Endodermal cell (in vitro differentiated cells): ENCODE results near the gene HTRA2. TPM values are rescaled to one million over a fixed set of nuclear protein-coding genes. Genes with fewer than 3 reads are reported as not detected.

Experiments used
- DNase-seq: peaks from one replicate; pipeline ENCODE4 v3.0.0-alpha.2; 2017
- H3K27ac ChIP-seq: 2 replicates; pipeline ENCODE4 v1.5.1; 2013; ENCODE audit warnings: mild to moderate bottlenecking, low read depth, low read length, moderate library complexity
- H3K27me3 ChIP-seq: 2 replicates; pipeline ENCODE4 v1.6.1; 2013; ENCODE audit warnings: mild to moderate bottlenecking, low read length, moderate library complexity; ENCODE audit not compliant: insufficient read depth, control insufficient read depth, poor library complexity, severe bottlenecking
- H3K36me3 ChIP-seq: 2 replicates; pipeline ENCODE4 v1.7.0; 2013; ENCODE audit warnings: mild to moderate bottlenecking, low read length, moderate library complexity; ENCODE audit not compliant: control insufficient read depth, insufficient read depth
- H3K4me1 ChIP-seq: one replicate; pipeline ENCODE4 v1.7.0; 2013; ENCODE audit warnings: low read length; ENCODE audit not compliant: control insufficient read depth, insufficient read depth
- H3K4me3 ChIP-seq: 2 replicates; pipeline ENCODE4 v1.5.1; 2013; ENCODE audit warnings: mild to moderate bottlenecking, low read length, moderate library complexity
- H3K9ac ChIP-seq: 2 replicates; pipeline ENCODE4 v1.6.1; 2013; ENCODE audit warnings: mild to moderate bottlenecking, low read length, moderate library complexity; ENCODE audit not compliant: poor library complexity, severe bottlenecking; ENCODE audit errors: extremely low read depth
- H3K9me3 ChIP-seq: 2 replicates; pipeline ENCODE4 v1.6.1; 2013; ENCODE audit warnings: mild to moderate bottlenecking, low read length, moderate library complexity; ENCODE audit not compliant: control insufficient read depth
- H3K27ac Mint-ChIP-seq: 2 replicates; pipeline ENCODE4 v1.8.0; 2020; ENCODE audit warnings: mixed read lengths
- H3K27me3 Mint-ChIP-seq: 2 replicates; pipeline ENCODE4 v1.8.0; 2021; ENCODE audit warnings: mild to moderate bottlenecking, mixed read lengths; ENCODE audit not compliant: insufficient read depth
- H3K36me3 Mint-ChIP-seq: 2 replicates; pipeline ENCODE4 v1.8.0; 2020; ENCODE audit warnings: low read depth, mixed read lengths
- H3K4me1 Mint-ChIP-seq: 2 replicates; pipeline ENCODE4 v1.8.0; 2020; ENCODE audit warnings: mixed read lengths
- H3K4me3 Mint-ChIP-seq: 2 replicates; pipeline ENCODE4 v1.8.0; 2020; ENCODE audit warnings: mild to moderate bottlenecking, moderate library complexity, mixed read lengths
- H3K9me3 Mint-ChIP-seq: 2 replicates; pipeline ENCODE4 v1.8.0; 2020; ENCODE audit warnings: mild to moderate bottlenecking, mixed read lengths
- WGBS, 2 experiments: methylation state at CpG; one replicate each; pipeline versions ENCODE4 v1.1.5 to v1.1.7; 2013; ENCODE audit warnings: missing lambda C conversion rate in 2 of 2, mixed read lengths in 1 of 2; ENCODE audit not compliant: insufficient coverage in 1 of 2, insufficient read length in 1 of 2; 5-methylcytosine and 5-hydroxymethylcytosine counted together
- total RNA-seq, 2 donors: library from RNA; stranded (reverse); fragmentation: NEBNext Ultra II Directional in 1 of 2; extraction: Animal tissue kit (Norgen Biotek cat#: 25700) in 1 of 2; gene quantifications; 2 replicates in 1 of 2; 3 replicates in 1 of 2; pipeline ENCODE4 v1.2.1, GENCODE V29; 2021
- TF ChIP-seq, protein P1 (sequence below): fragments of 200-600 bp; sonication (generic); conservative IDR thresholded peaks from 2 replicates; pipeline ENCODE4 v1.5.0; 2021; ENCODE audit warnings: antibody characterized with exemption, mild to moderate bottlenecking

HTRA2 gene
- total RNA-seq, 2 donors from 2014 or later, result 32.8 to 38.9 TPM

- TF ChIP-seq, protein P1, sequence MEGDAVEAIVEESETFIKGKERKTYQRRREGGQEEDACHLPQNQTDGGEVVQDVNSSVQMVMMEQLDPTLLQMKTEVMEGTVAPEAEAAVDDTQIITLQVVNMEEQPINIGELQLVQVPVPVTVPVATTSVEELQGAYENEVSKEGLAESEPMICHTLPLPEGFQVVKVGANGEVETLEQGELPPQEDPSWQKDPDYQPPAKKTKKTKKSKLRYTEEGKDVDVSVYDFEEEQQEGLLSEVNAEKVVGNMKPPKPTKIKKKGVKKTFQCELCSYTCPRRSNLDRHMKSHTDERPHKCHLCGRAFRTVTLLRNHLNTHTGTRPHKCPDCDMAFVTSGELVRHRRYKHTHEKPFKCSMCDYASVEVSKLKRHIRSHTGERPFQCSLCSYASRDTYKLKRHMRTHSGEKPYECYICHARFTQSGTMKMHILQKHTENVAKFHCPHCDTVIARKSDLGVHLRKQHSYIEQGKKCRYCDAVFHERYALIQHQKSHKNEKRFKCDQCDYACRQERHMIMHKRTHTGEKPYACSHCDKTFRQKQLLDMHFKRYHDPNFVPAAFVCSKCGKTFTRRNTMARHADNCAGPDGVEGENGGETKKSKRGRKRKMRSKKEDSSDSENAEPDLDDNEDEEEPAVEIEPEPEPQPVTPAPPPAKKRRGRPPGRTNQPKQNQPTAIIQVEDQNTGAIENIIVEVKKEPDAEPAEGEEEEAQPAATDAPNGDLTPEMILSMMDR, result no peak
- Histone ChIP-seq H3K9me3 (no peaks in the 10 kb centered on the region), H3K4me3 (no peak overlapping the region), H3K27me3 (no peaks in the 10 kb centered on the region), H3K4me1 (no peaks in the 10 kb centered on the region), H3K9ac (no peak overlapping the region), H3K27ac (no peak overlapping the region), H3K36me3 (no peaks in the 10 kb centered on the region)
- no peak for DNase-seq
- H3K4me3 Mint-ChIP-seq, result no peak overlapping the region
- WGBS, 2 experiments, result 92 to 96% methylated on average over 5 of the region's 5 CpGs
- H3K4me1 Mint-ChIP-seq, result peaks cover 9% of the 10 kb centered on the region
- peaks cover 2% of the 10 kb centered on the region for H3K27me3 Mint-ChIP-seq
- H3K9me3 Mint-ChIP-seq, result no peaks in the 10 kb centered on the region
- no peaks in the 10 kb centered on the region for H3K36me3 Mint-ChIP-seq
- no peak overlapping the region for H3K27ac Mint-ChIP-seq
Observed at GRCh38 chr2:74540291-74540690, 10.6 kb downstream of the HTRA2 start.

DNA sequence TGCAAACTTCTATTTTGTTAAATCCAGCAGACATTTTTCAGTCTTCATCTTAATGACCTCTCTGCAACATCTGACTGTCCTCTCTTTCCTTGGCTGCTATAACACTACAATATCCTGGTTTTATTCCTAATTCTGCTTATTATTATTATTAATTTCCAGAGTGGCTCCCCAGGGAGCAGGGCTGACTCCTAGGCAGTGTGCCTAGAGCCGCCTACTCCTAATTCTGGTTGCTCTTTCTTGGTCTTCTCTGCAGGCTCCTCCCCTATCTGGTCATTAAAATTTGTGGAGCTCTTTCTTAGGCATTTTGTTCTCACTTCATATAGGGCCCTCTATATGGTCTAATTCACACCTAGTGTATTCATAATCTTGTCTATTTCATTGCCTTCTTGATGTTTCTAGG, 13.2 kb downstream of the HTRA2 start:
- H3K4me3 ChIP-seq, result no peak overlapping the region
- TF ChIP-seq, protein P1, result no peak
- no peak for DNase-seq
- H3K27ac ChIP-seq, result no peak overlapping the region
- WGBS, 2 experiments, result 89 to 91% methylated on average over 1 of the region's 1 CpG
- Mint-ChIP-seq H3K9me3 (no peaks in the 10 kb centered on the region), H3K4me3 (no peak overlapping the region), H3K27ac (no peak overlapping the region), H3K4me1 (peaks cover 14% of the 10 kb centered on the region), H3K36me3 (no peaks in the 10 kb centered on the region), H3K27me3 (peaks cover 16% of the 10 kb centered on the region)
- no peaks in the 10 kb centered on the region for H3K4me1 ChIP-seq
- H3K27me3 ChIP-seq, result peaks cover 8% of the 10 kb centered on the region
- H3K9ac ChIP-seq, result no peak overlapping the region
- no peaks in the 10 kb centered on the region for H3K9me3 ChIP-seq
- no peaks in the 10 kb centered on the region for H3K36me3 ChIP-seq

DNA sequence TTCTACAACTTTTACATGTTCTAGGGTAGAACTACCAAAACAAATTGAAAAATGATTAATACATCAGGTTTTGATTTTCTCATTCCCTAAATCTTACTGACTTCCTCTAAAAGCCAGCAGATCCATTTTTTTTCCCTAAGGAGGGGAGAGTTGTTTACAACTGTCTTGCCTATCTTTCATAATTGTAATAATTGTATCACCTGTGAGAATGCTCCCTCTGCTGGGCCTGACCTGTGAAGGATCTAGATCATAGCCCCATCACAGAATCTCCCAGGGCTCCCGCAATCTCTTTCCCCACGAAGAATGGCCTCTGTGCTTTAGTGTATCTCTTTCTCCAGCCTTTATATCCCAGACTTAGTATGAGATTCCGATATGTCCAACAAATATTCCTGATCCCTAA, 14.9 kb downstream of the HTRA2 start:
- DNase-seq, result no peak
- WGBS, 2 experiments, result 85 to 88% methylated on average over 3 of the region's 3 CpGs
- Histone ChIP-seq H3K9me3 (no peaks in the 10 kb centered on the region), H3K9ac (no peak overlapping the region), H3K36me3 (no peaks in the 10 kb centered on the region), H3K27me3 (peaks cover 25% of the 10 kb centered on the region), H3K4me1 (no peaks in the 10 kb centered on the region), H3K27ac (no peak overlapping the region), H3K4me3 (no peak overlapping the region)
- Mint-ChIP-seq H3K36me3 (no peaks in the 10 kb centered on the region), H3K4me1 (peaks cover 12% of the 10 kb centered on the region), H3K27me3 (peaks cover 26% of the 10 kb centered on the region), H3K4me3 (no peak overlapping the region), H3K27ac (no peak overlapping the region), H3K9me3 (no peaks in the 10 kb centered on the region)
- TF ChIP-seq, protein P1, result peak; percentile 42
